Tibial nerve (tissue), 4 donors: ENCODE measurements around the gene ABCG2.

Experiments used
- CTCF ChIP-seq, 5 experiments: fragments of 200-600 bp in 3 of 5; fragments of 450-650 bp in 2 of 5; sonication (generic) in 3 of 5; IDR thresholded peaks; one replicate each; pipeline ENCODE4 v1.5.1; 2016 to 2019; ENCODE audit warnings: antibody characterized with exemption in 5 of 5, mild to moderate bottlenecking in 3 of 5, moderate library complexity in 2 of 5
- EP300 ChIP-seq, 2 donors: sonication (generic); formaldehyde crosslinking; IDR thresholded peaks; one replicate each; pipeline ENCODE4 v1.6.1; 2017; ENCODE audit warnings: antibody characterized with exemption in 2 of 2, mild to moderate bottlenecking in 1 of 2
- POLR2A ChIP-seq, 2 donors: fragments of 450-650 bp; IDR thresholded peaks; one replicate each; pipeline ENCODE4 v1.6.1; 2017; ENCODE audit warnings: antibody characterized with exemption in 2 of 2, mild to moderate bottlenecking in 2 of 2, moderate library complexity in 2 of 2

DNA sequence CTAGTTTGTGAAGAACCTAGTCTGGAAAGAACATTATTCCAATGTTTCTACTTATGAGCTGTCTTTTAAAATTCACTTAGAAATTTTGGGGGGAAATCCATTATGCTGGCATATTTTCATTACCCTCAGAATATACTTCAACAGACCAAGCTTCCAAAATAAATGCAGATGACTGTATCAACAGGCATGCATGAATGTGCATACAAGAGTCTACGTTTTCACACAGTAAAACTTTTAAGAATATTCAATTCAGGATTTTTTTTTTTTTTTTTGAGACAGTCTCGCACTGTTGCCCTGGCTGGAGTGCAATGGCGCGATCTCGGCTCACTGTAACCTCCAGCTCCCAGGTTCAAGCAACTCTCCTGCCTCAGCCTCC, 49.7 kb downstream of the ABCG2 start:
- TF ChIP-seq EP300 (IDR thresholded peaks at IDR 0.05) (no peak), CTCF (IDR thresholded peaks at IDR 0.05) (no peak), POLR2A (IDR thresholded peaks at IDR 0.05) (no peak)
